Measurements from ENCODE around the gene OTUB2.

DNA sequence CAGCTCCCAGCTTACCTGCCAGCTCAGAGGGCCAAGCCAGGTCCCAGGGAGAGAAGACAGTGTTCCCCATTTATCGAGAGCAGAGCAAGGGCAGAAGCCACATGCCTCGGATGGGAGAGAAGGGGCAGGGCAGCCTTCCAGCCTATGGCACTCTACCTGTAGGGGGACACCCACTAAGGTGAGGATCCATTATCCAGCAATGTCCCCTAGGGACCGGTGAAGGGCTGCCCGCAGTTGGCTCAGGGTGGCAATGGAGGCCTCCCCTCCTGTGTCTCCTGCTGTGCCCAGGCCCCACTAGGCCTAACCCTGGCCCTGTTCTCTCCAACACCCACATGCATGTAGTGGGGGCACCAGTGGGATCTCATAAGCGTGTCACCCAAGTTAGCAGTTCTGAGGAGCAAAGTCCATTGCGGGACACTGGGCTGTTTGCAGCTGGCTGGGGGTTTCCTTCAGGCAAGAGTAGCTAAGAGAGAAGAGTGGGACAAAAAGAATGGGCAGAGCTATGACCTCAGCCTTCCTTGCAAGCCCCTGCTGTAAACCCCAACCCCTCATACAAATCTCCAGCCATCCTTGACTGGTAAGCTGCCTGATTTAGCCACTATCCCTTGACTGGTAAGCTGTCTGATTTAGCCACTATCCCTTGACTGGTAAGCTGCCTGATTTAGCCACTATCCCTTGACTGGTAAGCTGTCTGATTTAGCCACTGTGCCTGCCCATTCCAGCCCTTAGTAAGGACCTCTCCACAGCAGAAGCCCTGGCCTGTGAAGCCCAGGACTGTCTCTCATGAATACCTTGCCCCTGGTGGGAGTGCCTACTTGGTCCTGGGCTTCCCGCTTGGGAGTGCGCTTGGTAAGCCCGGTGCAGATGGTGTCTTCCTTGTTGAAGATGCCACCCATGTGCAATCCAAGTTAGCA, 44.6 kb upstream of the OTUB2 start:
- TF ChIP-seq CTCF (IDR thresholded peaks at IDR 0.05 in 4 of 5, conservative IDR thresholded peaks at IDR 0.05 in 1 of 5) (peak in 2 of 5 experiments; percentile 22 to 28), POLR2A (IDR thresholded peaks at IDR 0.05) (peak; percentile 39 to 49)
